ENCODE data around the gene MED15.

The MED15 gene

DNA sequence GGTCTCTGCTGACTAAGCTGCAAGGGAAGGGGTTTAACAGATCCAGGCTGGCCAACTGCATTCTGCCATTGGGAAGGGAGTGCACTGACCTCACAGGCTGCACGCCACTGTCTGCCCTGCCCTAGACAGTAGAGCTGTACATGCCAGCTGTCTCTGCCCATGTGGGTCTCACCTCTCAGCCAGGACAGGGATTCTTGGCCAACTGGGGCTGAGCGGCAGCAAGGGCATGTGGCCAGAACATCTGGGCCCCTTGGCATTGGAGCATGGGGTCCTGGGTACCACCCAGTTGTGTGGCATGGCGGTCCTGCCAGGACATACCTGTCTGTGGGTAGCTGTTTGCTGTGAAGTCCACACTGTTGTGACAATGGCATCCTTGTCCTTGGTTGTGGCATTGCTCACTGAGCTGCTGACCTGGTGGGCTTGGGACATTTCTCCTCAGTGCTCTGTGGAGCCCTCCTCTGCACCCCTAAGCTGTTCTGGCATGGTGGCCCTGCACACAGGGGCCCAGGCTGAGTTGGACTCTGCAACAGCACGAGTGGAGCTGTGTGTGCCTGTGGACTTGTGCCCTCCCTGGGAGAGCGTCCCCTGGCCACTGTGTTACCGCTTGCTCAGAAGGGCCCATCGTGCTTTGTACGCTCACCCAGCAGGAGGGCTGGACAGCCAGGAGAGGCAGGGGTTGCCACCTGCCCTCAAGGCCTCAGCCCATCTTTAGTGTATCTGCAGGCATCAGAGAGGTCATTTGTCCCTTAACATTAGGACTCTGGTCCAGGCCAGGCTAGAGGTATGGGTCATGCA, 46.7 kb downstream of the MED15 start:
- no peak for DNase-seq

DNA sequence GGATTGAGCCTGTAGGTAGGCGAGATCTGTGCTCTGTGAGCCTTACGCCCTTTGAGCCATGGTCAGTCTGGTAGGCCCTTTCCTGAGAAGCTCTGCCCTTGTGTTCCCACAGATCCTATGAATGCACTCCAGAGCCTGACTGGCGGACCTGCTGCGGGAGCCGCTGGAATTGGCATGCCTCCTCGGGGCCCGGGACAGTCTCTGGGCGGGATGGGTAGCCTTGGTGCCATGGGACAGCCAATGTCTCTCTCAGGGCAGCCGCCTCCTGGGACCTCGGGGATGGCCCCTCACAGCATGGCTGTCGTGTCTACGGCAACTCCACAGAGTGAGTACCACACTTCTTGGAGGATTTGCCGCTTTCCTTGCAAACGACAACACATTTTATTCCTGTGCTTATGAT, 47.4 kb downstream of the MED15 start:
- no peak for DNase-seq

DNA sequence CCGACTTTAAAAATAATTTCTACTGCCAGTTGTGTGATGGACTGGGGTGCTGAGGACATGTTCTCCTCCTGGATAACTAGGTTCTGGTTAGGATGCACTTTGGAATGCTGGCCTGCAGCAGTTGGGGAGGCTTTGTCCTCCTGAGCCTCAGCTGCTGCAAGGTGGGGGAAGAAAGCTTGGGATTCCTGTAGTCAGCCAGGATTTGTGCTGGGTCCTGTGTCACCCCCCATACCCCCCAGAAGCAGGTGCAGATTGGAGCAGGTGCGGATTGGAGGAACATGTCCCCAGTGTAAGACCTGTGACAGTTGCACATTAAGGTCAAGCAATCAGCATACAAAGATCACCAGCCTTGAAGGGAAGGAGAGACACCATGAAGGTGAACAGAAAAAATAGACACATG, 51.1 kb downstream of the MED15 start:
- DNase-seq, result no peak

DNA sequence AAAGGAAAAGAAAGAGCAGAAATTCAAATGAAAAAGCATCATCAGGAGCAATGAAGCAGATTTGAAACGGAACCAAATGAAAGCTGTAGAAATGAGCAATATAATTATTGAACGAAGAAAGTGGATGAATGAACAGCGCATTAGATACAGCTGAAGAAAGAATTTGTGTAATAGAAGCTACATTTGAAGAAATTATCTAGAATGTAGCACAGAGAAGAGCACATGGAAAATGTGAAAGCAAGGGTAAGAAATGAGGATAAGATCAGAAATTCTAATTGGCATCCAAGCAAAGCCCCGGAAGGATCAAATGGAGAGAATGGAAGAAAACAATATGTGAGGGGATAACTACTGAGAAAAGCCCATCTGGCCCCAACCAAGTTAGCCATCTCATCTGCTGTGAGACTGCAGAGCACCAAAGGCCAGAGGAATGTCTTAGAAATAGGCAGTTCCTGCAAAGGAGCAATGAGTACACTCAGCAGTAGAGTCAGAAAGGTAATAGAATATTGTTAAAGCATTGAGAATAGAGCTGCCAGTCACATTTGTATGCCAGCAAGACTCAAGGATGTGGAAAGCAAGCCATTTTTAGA, 51.9 kb downstream of the MED15 start:
- DNase-seq, result no peak

DNA sequence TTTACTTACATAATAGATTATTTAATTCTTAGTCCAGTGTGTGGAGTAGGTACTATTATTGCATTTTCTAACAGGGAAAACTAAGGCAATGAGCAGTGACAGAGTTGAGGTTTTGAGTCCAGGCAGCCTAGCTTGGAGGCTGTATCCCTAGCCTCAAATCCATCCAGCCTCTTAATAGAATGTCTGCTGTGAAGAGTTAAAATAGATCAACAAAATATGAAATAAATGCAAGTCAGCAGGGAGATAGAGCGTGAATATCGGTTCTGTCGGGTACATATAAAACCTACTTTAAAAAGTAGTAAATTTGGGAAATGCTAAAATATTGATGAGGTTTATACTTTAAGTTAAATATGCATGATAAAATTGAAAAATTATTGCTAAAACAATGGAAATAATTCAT, 53.3 kb downstream of the MED15 start:
- no peak for DNase-seq

DNA sequence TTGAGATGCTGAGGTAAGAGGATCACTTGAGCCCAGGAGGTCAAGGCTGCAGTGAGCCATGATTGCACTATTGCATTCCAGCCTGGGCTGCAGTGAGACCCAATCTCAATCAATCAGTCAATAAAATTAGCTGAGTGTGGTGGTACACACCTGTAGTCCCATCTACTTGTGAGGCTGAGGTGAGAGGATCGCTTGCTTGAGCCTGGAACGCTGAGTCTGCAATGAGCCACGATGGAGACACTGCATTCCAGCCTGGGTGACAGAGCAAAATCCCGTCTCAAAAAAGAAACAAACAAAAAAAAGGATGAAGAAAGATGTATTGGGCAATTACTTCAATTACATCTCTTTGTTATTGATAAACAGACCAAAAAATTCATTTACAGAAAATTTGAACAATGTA, 54.5 kb downstream of the MED15 start:
- DNase-seq, result no peak

DNA sequence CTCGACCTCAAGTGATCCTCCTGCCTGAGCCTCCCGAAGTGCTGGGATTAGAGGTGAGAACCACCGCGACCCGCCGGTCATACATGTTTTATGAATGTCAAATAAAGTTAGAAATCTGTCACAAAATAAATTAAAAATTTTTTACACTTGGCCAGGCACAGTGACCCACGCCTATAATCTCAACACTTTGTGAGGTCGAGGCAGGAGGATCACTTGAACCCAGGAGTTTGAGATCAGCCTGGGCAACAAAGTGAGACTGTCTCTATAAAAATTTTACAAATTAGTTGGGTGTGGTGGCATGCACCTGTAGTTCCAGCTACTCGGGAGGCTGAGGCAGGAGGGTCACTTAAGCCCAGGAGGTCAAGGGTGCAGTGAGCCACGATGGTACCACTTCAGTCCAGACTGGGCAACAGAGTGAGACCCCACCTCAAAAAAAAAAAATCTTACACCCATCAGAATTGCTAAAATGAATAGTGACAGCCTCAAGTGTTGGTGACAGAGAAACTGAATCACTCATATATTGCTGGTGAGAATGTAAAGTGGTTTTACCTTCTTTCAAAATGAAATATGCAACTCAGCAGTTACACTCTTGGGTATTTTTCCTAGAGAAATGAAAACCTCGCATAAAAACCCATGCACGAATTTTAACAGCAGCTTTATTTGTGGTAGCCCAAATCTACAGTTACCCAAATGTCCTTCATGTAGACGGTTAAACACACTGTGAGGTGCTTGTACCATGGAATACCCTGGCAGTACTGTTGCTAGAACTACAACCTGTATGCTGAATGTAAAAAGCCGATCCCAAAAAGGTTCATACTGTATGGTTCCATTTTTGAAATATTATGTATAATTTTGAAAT, 55.4 kb downstream of the MED15 start:
- no peak for DNase-seq

DNA sequence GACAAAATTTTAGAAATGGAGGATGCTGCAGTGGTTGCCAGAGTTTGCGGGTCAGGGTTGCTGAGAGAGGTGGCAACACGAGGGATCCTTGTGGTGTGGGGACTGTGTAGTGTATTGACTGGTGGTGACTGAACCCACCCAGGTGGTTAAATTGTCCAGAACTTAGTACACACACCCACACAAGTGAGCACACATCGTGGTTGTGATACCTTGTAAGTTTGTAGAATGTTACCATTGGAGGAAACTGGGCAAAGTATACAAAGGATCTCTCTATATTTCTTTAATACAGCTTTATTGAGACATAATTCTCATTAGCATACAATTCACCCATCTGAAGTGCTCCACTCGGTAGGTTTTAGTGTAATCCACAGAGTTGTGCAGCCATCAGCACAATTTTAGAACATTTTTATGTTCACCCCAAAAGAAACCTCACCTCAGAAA, 56.1 kb downstream of the MED15 start:
- no peak for DNase-seq

DNA sequence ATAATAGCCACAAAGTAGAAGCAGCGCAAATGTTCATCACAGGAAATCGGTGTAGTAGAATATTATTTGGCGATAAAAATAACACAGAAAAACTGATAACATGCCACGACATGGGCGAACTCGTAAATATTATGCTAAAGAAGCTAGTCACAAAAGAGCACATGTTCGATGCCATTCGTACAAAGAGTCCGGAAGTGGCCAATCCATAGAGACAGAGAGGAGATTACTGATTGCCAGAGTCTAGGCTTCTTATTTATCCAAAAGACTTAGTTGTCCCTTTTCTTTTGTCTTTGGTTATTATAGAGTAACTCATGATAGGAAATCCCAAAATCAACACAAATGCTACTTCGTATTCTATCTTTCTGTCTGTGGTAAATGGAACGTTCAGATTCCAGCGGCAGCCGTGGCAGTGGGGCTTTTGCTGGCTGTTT, 56.5 kb downstream of the MED15 start:
- no peak for DNase-seq

DNA sequence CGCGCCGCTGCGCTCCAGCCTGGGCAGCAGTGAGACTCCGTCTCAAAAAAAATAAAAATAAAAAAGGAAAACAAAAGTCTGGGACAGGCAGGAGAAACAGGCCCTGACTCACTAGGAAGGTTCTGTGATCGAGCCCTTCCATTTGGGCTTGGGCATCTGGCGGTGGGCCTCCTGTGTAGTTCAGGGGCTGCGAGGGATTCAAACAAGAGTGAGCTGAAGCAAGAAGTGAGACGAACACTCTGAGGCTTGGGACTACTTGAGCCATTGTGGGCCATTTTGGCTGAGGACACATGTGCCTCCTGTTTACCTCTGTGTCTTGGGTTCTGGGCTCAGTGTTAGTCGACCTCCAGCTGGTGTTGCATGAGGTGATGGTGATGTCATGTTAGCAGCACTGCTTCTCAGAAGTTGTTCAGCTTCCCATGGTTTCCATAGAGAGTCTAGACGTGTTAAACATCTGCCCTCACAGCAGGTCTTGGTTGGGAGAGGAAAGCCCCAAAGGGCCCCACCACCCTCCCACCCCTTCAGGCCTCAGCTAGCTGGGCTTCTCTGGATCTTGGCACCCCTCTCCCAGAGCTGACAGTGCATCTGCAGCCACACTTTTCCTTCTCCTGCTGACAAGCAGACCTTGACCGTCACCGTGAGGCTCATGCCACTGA, 57.8 kb downstream of the MED15 start:
- no peak for DNase-seq

DNA sequence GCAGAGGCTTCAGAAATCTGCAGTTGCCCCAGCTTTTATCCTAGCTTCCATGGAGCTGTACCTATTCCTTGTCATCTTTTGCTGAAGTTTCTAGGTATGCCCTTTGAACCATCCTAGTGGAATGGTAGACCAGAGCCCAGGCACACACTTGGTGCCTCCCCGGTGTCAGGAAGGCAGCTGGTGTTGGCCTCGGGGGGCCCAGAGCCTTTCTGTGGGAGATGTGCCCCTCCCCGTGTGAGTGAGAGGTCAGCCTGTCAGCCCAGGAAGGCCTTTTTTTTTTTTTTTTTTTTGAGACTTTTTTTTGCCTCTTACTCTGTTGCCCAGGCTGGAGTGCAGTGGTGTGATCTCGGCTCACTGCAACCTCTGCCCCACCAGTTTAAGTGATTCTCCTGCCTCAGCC, 58.4 kb downstream of the MED15 start:
- DNase-seq, result no peak

DNA sequence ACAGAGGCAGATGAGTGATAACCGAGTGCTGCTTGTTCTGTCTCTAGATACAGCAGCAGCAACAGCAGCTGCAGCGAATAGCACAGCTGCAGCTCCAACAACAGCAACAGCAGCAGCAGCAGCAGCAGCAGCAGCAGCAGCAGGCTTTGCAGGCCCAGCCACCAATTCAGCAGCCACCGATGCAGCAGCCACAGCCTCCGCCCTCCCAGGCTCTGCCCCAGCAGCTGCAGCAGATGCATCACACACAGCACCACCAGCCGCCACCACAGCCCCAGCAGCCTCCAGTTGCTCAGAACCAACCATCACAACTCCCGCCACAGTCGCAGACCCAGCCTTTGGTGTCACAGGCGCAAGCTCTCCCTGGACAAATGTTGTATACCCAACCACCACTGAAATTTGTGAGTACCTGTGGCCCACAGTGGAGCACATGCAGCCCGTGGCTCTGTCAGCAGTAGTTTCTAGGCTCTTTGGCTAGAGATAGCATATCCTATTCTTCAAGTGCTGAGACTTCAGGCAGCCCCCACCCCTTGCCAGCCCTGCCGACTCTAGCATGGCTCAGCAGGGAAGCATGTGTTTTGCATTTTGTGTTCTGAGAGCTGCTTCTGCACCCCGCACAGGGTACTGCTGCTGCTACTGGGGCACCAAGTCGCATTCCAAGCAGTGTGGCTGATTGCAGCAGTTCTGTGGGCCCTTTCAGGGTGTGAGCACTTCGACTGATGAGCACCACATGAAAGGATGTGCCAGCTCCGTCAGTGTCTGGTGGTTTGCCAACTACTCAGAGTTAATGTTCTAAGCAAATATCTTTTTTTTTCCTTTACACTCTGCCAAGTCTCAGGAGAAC, 59.2 kb downstream of the MED15 start:
- DNase-seq, result peak; percentile 76

DNA sequence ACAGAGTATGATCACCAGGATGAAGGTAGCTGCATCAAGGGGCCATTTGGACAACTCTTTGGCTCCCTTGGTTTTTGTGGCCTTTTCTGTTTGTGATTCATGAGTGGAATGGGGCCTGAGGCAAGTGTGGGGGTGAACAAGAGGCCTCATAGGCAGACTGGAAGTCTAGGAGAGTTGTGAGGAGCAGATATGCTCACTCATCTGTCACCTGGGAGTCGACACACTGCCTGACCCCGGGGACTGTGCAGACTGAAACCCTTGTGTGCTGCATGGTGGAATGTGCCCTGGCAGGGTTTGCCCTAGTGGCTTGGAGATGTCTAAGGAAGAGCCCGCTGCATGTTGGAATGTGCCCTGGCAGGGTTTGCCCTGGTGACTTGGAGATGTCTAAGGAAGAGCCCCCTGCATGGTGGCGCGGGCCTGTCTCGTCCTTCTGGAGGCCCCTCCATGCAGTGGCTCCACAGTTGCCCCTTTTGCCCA, 60.0 kb downstream of the MED15 start:
- no peak for DNase-seq

DNA sequence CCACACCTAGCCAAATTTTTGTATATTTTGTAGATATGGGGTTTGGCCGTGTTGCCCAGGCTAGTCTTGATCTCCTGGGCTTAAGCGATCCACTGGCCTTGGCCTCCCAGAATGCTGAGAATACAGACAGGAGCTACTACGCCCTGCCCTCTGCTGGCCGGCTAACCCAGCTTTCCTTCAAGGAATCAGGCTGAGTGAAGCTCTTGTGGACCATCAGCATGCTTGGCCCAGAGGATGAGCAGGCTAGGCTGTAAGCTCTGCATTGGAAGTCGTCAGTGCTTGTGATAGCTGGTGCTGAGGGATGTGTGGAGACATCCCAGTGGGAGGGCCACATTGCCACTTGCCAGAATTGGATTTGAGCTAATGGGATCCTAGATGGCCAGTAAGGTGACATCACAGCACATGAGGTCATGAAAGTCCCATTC, 60.6 kb downstream of the MED15 start:
- DNase-seq, result no peak

DNA sequence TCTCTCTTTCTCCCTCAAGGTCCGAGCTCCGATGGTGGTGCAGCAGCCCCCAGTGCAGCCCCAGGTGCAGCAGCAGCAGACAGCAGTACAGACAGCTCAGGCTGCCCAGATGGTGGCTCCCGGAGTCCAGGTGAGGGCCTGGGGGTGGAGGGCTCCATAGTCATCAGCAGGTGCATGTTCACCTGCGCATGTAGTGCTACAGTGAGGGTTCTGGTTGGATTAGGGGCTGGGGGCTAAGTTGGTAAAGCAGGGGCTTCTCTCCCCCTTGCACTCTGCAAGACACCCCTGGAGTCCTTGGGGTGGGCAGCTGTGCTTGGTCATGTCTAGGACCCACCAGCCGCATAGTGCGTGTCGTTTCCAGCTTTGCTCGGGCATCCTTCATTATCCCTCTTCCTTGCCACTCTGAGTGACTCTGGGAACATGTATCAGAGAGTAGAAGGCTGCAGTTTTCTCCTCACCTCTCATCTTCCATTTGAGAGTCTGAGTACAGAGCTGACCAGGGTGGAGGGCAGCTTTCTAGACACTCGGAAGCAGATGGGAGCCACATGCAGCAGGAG, 61.2 kb downstream of the MED15 start:
- no peak for DNase-seq

DNA sequence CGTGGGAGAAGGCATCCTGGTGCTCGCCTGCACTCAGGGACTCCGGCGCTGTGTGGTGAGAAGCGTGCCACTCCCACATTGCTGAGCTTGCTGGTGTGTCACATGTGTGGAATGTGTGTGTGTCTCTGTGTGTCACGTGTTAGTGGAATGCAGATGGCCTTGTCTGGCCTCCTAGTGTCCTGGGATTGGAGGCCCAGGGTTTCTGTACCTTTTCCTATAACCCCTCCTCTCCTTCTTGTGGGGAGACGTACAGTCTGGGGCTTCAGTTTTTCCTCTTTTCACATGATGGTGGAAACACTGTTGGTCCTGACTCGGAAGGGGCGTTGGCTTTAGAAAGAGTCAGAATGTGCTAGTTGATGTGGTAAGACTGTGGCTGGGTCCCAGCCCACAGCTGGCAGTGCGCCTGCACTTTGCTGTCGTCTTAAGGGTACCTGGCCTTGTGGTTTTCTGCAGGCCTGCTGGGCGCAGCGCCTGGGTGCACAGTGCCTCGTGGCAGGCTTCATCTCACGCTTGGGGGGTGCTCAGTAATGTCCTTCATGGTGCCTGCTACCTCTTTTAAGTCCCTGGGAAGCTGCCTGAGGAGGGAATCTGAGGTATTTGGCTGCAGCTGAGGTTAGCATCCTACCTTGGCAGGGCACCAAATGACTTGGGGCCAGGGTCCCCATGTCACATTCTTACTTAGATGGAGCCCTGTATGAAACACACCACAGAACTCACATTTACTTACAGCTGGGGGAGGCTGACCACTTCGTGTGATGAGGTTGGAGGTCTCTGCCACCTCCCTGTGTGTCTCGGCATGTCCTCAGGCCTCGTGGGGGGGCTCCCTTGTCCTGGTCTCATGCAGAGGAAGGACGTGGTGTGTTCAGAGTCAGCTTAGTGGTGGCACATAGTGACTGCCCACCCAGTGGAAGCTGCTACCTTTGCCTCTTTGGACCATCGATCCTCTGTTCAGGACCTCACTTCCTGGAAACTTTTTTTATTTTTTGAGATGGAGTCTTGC, 61.9 kb downstream of the MED15 start:
- DNase-seq, result peak; percentile 83

DNA sequence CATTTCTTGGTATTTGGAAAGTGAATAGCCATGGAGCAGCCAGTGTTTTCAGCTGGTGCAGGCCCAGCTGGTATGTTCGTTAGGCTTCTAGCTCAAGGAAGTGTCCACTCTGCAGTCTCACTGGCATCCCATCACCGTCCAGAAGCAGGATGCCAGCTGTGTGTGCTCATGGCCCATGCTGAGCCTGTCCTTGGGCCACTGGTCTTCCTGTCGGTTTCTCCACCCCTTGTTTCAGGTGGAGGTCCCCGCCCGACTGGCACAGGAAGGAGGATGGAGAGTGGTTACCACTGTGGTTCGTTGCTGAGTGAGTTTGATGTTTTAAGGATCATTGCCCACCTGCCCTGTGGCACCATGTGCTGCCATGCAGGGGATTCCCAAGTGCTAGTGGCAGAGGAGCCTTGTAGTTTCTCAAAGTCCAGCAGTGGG, 63.7 kb downstream of the MED15 start:
- no peak for DNase-seq

DNA sequence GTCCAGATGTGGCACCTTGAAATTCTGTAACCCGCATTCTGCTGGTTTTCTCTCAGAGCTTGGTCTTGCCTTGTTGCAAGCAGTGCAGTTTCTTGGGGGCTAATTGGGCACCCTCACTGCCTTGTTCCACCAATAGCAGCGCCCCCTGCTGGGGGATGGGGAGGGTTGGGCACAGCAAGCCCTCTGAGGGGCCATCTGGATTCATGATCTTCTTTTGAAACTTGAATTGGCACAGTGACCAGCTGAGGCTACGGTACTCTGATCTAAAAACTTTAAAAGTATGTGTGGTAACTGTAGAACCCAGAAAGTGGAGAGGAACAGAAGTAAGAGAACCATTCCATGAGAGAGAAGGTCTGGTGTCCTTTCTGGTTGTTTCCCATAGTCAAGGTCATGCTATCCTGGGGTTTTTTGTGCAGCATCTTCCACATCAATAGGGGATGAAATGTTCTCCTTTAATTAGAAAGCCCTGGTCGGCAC, 64.2 kb downstream of the MED15 start:
- peak; percentile 68 for DNase-seq

DNA sequence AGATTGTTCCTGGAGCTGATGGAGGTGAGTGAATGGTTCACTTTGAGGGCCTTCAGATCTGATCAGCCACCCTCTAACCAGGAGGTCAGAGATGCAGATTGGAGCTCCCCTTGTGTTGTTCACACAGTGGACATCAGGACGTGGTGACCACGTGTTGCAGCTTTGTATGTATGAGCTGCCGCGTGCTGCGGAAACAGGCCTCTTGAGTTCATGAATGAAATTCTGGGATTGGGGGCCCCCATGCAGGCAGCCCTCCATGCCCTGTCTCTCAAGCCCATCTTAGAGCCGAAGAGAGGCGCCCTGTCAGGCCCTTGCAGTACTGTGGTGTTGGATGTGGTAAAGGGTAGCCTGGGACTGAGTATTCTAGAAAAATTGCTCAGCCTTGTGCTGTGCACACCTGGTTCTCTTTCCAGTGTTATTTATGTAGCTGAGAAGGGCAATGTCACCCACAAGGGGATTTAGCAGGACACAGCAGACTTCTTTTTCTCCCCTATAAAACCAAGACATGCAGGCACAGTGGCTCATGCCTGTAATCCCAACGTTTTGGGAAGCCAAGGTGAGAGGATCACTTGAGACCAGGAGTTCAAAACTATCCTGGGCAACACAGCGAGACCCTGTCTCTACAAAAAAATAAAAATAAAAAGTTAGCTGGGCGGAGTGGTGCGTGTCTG, 64.9 kb downstream of the MED15 start:
- DNase-seq, result no peak
